Bronchial epithelial cell (primary cell): Measurements from ENCODE around the gene AHNAK2. TPM values are rescaled to one million over a fixed set of nuclear protein-coding genes. Genes with fewer than 3 reads are reported as not detected.

Source experiments
- DNase-seq: peaks from one replicate; pipeline ENCODE4 v3.0.0-alpha.2; 2010; ENCODE audit warnings: low read depth
- FAIRE-seq: peaks from 2 replicates; lab custom pipeline; 2011; peaks lifted over from hg19 to GRCh38; lab: Jason Lieb, UNC
- H3K27me3 ChIP-seq: 2 replicates; pipeline ENCODE4 v1.5.1; 2011; ENCODE audit warnings: low read length; ENCODE audit not compliant: control insufficient read depth, insufficient read depth
- H3K36me3 ChIP-seq: 2 replicates; pipeline ENCODE4 v1.5.1; 2011; ENCODE audit warnings: low read length; ENCODE audit not compliant: control insufficient read depth, insufficient read depth
- H3K4me3 ChIP-seq: 2 replicates; pipeline ENCODE4 v1.5.1; 2011; ENCODE audit warnings: mild to moderate bottlenecking, low read depth, low read length, control low read depth
- total RNA-seq: library from RNA; depleted of rRNA; stranded (reverse); fragments of >200 nt; gene quantifications from 2 replicates; pipeline ENCODE4 v1.2.1, GENCODE V29; 2014
- TF ChIP-seq, protein P1 (sequence below): IDR thresholded peaks from 2 replicates; pipeline ENCODE4 v1.5.1; 2011; ENCODE audit warnings: mild to moderate bottlenecking, moderate library complexity, low read length, control low read depth, inconsistent platforms; ENCODE audit not compliant: insufficient read depth, severe bottlenecking

AHNAK2 gene
- total RNA-seq, 1 donor from 2014 or later: 367 TPM

- H3K27me3 ChIP-seq: no peaks in the 10 kb centered on the region
- no peak for DNase-seq
- TF ChIP-seq, protein P1, sequence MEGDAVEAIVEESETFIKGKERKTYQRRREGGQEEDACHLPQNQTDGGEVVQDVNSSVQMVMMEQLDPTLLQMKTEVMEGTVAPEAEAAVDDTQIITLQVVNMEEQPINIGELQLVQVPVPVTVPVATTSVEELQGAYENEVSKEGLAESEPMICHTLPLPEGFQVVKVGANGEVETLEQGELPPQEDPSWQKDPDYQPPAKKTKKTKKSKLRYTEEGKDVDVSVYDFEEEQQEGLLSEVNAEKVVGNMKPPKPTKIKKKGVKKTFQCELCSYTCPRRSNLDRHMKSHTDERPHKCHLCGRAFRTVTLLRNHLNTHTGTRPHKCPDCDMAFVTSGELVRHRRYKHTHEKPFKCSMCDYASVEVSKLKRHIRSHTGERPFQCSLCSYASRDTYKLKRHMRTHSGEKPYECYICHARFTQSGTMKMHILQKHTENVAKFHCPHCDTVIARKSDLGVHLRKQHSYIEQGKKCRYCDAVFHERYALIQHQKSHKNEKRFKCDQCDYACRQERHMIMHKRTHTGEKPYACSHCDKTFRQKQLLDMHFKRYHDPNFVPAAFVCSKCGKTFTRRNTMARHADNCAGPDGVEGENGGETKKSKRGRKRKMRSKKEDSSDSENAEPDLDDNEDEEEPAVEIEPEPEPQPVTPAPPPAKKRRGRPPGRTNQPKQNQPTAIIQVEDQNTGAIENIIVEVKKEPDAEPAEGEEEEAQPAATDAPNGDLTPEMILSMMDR: no peak
- no peak overlapping the region for H3K4me3 ChIP-seq
- FAIRE-seq: no peak
- H3K36me3 ChIP-seq: peaks cover 2% of the 10 kb centered on the region
Observed at GRCh38 chr14:104974665-104975390, 3.3 kb downstream of the AHNAK2 start.

DNA sequence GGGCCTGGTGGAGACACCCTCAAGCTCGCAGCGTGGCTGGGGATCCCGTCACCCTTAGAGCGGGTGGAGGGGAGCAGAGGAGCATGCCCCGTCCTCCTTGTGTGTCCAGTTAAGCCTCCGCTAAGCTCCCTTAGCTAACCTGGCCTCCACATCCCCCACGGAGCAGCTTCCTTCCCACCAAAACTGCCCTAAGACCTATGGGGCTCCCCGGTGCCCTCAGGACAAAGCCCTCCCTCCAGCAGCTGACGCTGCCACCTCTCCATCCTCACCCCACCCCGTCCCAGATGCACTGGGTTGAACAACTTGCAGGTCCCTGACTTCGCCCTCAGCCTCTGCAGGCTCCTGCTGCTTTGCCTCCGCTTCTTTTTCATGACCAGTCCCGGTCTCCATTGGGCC is 4.0 kb downstream of the AHNAK2 start:
- Histone ChIP-seq H3K36me3 (peaks cover 2% of the 10 kb centered on the region), H3K4me3 (no peak overlapping the region), H3K27me3 (no peaks in the 10 kb centered on the region)
- peak; percentile 19 for DNase-seq
- TF ChIP-seq, protein P1: no peak
- FAIRE-seq: no peak

GRCh38 chr14:104973385-104974145 is 4.6 kb downstream of the AHNAK2 start:
- no peak overlapping the region for H3K4me3 ChIP-seq

DNA sequence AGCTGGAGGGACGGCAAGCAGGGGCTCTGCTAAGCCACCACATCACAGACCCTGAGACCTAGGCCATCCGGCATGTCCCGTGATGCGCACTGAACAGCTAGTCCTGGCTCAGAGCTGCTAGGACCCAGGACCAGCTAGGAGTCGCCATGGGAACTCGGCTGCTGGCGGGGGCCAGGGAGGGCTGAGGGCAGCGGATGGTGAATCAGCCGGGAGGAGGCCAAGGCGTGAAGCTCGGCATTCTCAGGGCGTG is 5.1 kb downstream of the AHNAK2 start:
- FAIRE-seq: peak; percentile 89
- peaks cover 2% of the 10 kb centered on the region for H3K36me3 ChIP-seq
- no peaks in the 10 kb centered on the region for H3K27me3 ChIP-seq
- no peak for DNase-seq
- H3K4me3 ChIP-seq: peak overlapping the region; percentile 2
- TF ChIP-seq, protein P1: no peak

More at GRCh38 chr14:104973385-104974145, 4.6 kb downstream of the AHNAK2 start:
- FAIRE-seq: no peak
- H3K27me3 ChIP-seq: no peaks in the 10 kb centered on the region
- H3K36me3 ChIP-seq: peaks cover 2% of the 10 kb centered on the region
- TF ChIP-seq, protein P1: no peak
- DNase-seq: peak; percentile 97

DNA sequence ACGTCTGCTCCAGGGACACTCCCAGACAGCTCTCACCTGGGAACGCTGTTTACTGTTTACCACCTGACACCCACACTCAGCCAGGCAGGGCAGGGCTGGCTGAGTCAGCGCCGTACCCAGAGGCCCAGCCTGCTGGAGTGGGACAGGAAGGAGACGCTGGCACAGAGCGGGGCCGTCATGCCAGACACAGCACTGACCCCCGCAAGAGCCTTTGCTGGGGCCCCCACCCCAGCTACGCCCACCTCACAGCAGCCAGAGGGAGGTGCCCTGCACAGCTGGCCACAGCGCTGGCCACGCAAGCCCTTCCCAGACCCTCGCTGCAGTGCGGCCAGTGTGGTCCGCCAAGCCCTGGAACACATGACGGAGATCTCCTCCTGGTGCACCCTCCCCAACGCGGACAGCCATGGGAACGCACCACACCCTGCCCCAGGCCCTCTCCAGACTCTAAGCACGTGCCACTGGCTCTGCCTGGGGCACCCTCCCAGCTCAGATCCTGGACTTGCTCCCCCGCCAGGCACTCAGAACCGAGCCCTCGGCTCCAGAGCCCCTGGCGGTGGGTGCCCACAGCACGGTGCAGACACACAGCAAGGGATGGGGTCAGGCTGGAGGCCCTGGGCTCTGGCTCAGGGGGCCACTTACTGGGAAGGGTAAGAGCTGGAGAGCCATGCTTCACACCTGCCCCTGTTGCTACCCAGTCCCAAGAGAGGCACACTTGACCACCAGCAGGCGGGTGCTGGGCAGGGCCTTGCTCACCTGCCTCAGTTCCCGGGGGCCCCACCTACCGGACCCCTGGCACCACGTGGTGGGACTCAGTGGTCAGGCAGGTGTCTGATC is 5.7 kb downstream of the AHNAK2 start:
- H3K27me3 ChIP-seq: no peaks in the 10 kb centered on the region
- FAIRE-seq: peak; percentile 96
- DNase-seq: peak; percentile 95

More for the DNA sequence above, 5.7 kb downstream of the AHNAK2 start:
- Histone ChIP-seq H3K36me3 (peaks cover 2% of the 10 kb centered on the region), H3K4me3 (peak overlapping the region; percentile 13)
- TF ChIP-seq, protein P1: peak; percentile 54
